Measurements from ENCODE around the gene RNF123. TPM values are rescaled to one million over a fixed set of nuclear protein-coding genes. Genes with fewer than 3 reads are reported as not detected.

RNF123 gene
- total RNA-seq, 1 donor from 2014 or later = 23.2 TPM

GRCh38 chr3:49717959-49718857 is 28.9 kb downstream of the RNF123 start:
- peak in 1 of 2 donors; percentile 20 for DNase-seq (ENCODE audit: low read depth in 2 of 2)

- DNase-seq (ENCODE audit: low read depth in 2 of 2) = peak; percentile 27 to 28
Observed at GRCh38 chr3:49718858-49719213, 29.5 kb downstream of the RNF123 start.

GRCh38 chr3:49719214-49719884 is 30.0 kb downstream of the RNF123 start, which contains the start of gene AMIGO3:
AMIGO3 (minus strand) TSS chr3:49719684; CDS start chr3:49719465, 219 bp downstream.
- peak; percentile 88 to 91 for DNase-seq (ENCODE audit: low read depth in 2 of 2)

GRCh38 chr3:49720855-49721595 is 31.7 kb downstream of the RNF123 start:
- DNase-seq (ENCODE audit: low read depth in 2 of 2) = no peak

- no peak for DNase-seq (ENCODE audit: low read depth in 2 of 2)
Observed at GRCh38 chr3:49721596-49721895, 32.2 kb downstream of the RNF123 start.

GRCh38 chr3:49721896-49722781 is 32.8 kb downstream of the RNF123 start:
- DNase-seq (ENCODE audit: low read depth in 2 of 2) = no peak

- no peak for DNase-seq (ENCODE audit: low read depth in 2 of 2)
Observed at GRCh38 chr3:49722896-49723295, 33.5 kb downstream of the RNF123 start.

- peak; percentile 56 to 71 for DNase-seq (ENCODE audit: low read depth in 2 of 2)
Observed at GRCh38 chr3:49723296-49723627, 33.9 kb downstream of the RNF123 start.

GRCh38 chr3:49723628-49724551 is 34.5 kb downstream of the RNF123 start, which contains the start of gene GMPPB:
GMPPB (minus strand) TSS chr3:49723951; CDS start chr3:49723726, 225 bp downstream.
- peak; percentile 98 to 99 for DNase-seq (ENCODE audit: low read depth in 2 of 2)

GRCh38 chr3:49724586-49724985 is 35.2 kb downstream of the RNF123 start:
- peak; percentile 27 to 56 for DNase-seq (ENCODE audit: low read depth in 2 of 2)

GRCh38 chr3:49725906-49726681 is 36.7 kb downstream of the RNF123 start:
- DNase-seq (ENCODE audit: low read depth in 2 of 2) = no peak

GRCh38 chr3:49727154-49727923 is 38.0 kb downstream of the RNF123 start:
- DNase-seq (ENCODE audit: low read depth in 2 of 2) = no peak

GRCh38 chr3:49727924-49728361 is 38.6 kb downstream of the RNF123 start:
- no peak for DNase-seq (ENCODE audit: low read depth in 2 of 2)

- DNase-seq (ENCODE audit: low read depth in 2 of 2) = no peak
Observed at GRCh38 chr3:49729966-49730609, 40.7 kb downstream of the RNF123 start.

- DNase-seq (ENCODE audit: low read depth in 2 of 2) = no peak
Observed at GRCh38 chr3:49732597-49732996, 43.2 kb downstream of the RNF123 start.

- no peak for DNase-seq (ENCODE audit: low read depth in 2 of 2)
Observed at GRCh38 chr3:49733551-49733950, 44.2 kb downstream of the RNF123 start.

GRCh38 chr3:49734752-49735151 is 45.4 kb downstream of the RNF123 start:
- DNase-seq (ENCODE audit: low read depth in 2 of 2) = no peak
